PFSK-1 (cell line): ENCODE data around the gene DPYD.

Source experiments
- FOXP2 ChIP-seq: optimal IDR thresholded peaks from 2 replicates; pipeline ENCODE3; 2011; ENCODE audit warnings: borderline replicate concordance, control low read depth, inconsistent platforms; ENCODE audit not compliant: insufficient read depth; ENCODE audit errors: extremely low read length, extremely low read depth
- POLR2AphosphoS5 ChIP-seq: IDR thresholded peaks from 2 replicates; pipeline ENCODE4 v1.6.1; 2012; ENCODE audit warnings: low read depth, mild to moderate bottlenecking, control low read depth, low read length, moderate library complexity
- REST ChIP-seq, 2 experiments: IDR thresholded peaks; 2 replicates each; pipeline versions ENCODE4 v1.6.1 to v1.8.0; 2011 to 2012; ENCODE audit warnings: low read depth in 2 of 2, low read length in 2 of 2, control low read depth in 1 of 2, inconsistent platforms in 1 of 2, mild to moderate bottlenecking in 1 of 2, moderate library complexity in 1 of 2; ENCODE audit not compliant: insufficient read depth in 1 of 2
- SIN3A ChIP-seq: IDR thresholded peaks from 2 replicates; pipeline ENCODE4 v1.6.1; 2012; ENCODE audit warnings: mild to moderate bottlenecking, low read length, moderate library complexity, borderline replicate concordance; ENCODE audit not compliant: insufficient read depth
- TAF1 ChIP-seq: IDR thresholded peaks from 2 replicates; pipeline ENCODE4 v1.6.1; 2012; ENCODE audit warnings: low read length, control low read depth, borderline replicate concordance; ENCODE audit not compliant: insufficient read depth

GRCh38 chr1:97351846-97352245, 569.0 kb downstream of the DPYD start:
- TF ChIP-seq REST (IDR thresholded peaks at IDR 0.05; ENCODE audit: insufficient read depth in 1 of 2, low read depth in 2 of 2, low read length in 2 of 2): no peak
- TF ChIP-seq SIN3A: no peak
- no peak for TF ChIP-seq POLR2AphosphoS5
- TF ChIP-seq TAF1: no peak
- TF ChIP-seq FOXP2: no peak
